GM21786 (cell line): Measurements from ENCODE around the gene ACTN4.

ENCODE experiments used
- ATAC-seq: cut with Tn5 transposase; IDR thresholded peaks from one replicate; pipeline ENCODE4 v1.9.1; 2021; ENCODE audit not compliant: unreplicated experiment

ACTN4 gene

GRCh38 chr19:38660724-38661123, 13.3 kb downstream of the ACTN4 start:
- ATAC-seq: no peak

- no peak for ATAC-seq
Measured at GRCh38 chr19:38661136-38661535, 13.7 kb downstream of the ACTN4 start.

- no peak for ATAC-seq
Measured at GRCh38 chr19:38661996-38662395, 14.5 kb downstream of the ACTN4 start.

GRCh38 chr19:38662537-38663155, 15.2 kb downstream of the ACTN4 start:
- no peak for ATAC-seq

- no peak for ATAC-seq
Measured at GRCh38 chr19:38663156-38663651, 15.8 kb downstream of the ACTN4 start.

- no peak for ATAC-seq
Measured at GRCh38 chr19:38663957-38664502, 16.6 kb downstream of the ACTN4 start.

GRCh38 chr19:38664503-38665211, 17.2 kb downstream of the ACTN4 start:
- ATAC-seq: no peak

GRCh38 chr19:38665219-38665931, 17.9 kb downstream of the ACTN4 start:
- ATAC-seq: no peak

- ATAC-seq: no peak
Measured at GRCh38 chr19:38665950-38666662, 18.7 kb downstream of the ACTN4 start.

GRCh38 chr19:38666663-38667511, 19.4 kb downstream of the ACTN4 start:
- no peak for ATAC-seq

GRCh38 chr19:38667661-38668171, 20.3 kb downstream of the ACTN4 start:
- ATAC-seq: no peak

- ATAC-seq: no peak
Measured at GRCh38 chr19:38669552-38669951, 22.1 kb downstream of the ACTN4 start.

GRCh38 chr19:38670921-38671398, 23.5 kb downstream of the ACTN4 start:
- ATAC-seq: no peak

- ATAC-seq: no peak
Measured at GRCh38 chr19:38671654-38672053, 24.2 kb downstream of the ACTN4 start.

- ATAC-seq: no peak
Measured at GRCh38 chr19:38673030-38673429, 25.6 kb downstream of the ACTN4 start.

- no peak for ATAC-seq
Measured at GRCh38 chr19:38674388-38675171, 27.1 kb downstream of the ACTN4 start.

GRCh38 chr19:38675611-38676010, 28.2 kb downstream of the ACTN4 start:
- ATAC-seq: no peak

GRCh38 chr19:38676023-38676877, 28.8 kb downstream of the ACTN4 start:
- no peak for ATAC-seq
